Subcutaneous adipose tissue (tissue), 4 donors: ENCODE results near the gene MTAP. TPM values are rescaled to one million over a fixed set of nuclear protein-coding genes. Genes with fewer than 3 reads are reported as not detected.

Experiments
- CTCF ChIP-seq: fragments of 450-650 bp; IDR thresholded peaks from one replicate; pipeline ENCODE4 v1.5.1; 2016; ENCODE audit warnings: low read depth, mild to moderate bottlenecking, control low read depth, antibody characterized with exemption, moderate library complexity
- total RNA-seq, 4 donors: library from RNA; depleted of rRNA; stranded (reverse); fragments of >200 nt; gene quantifications; one replicate each; pipeline ENCODE4 v1.1.0, GENCODE V29; 2016

MTAP gene
- total RNA-seq, 4 donors from 2014 or later = 17.7 to 22.8 (median 20.6) TPM

GRCh38 chr9:21831841-21832509 lies 29.5 kb downstream of the MTAP start:
- TF ChIP-seq CTCF = no peak

GRCh38 chr9:21833090-21833801 lies 30.8 kb downstream of the MTAP start:
- TF ChIP-seq CTCF = no peak

GRCh38 chr9:21835121-21835520 lies 32.7 kb downstream of the MTAP start:
- no peak for TF ChIP-seq CTCF

GRCh38 chr9:21836437-21837161 lies 34.2 kb downstream of the MTAP start:
- TF ChIP-seq CTCF = no peak

GRCh38 chr9:21837501-21837900 lies 35.1 kb downstream of the MTAP start:
- TF ChIP-seq CTCF = no peak

GRCh38 chr9:21840647-21841046 lies 38.2 kb downstream of the MTAP start:
- no peak for TF ChIP-seq CTCF

GRCh38 chr9:21841133-21841532 lies 38.7 kb downstream of the MTAP start:
- no peak for TF ChIP-seq CTCF
